ENCODE data around the gene HSPBAP1. TPM values are rescaled to one million over a fixed set of nuclear protein-coding genes. Genes with fewer than 3 reads are reported as not detected.

The HSPBAP1 gene
- total RNA-seq, 2 donors from 2014 or later = 8.2 to 11.9 TPM

GRCh38 chr3:122824465-122825381 lies 31.1 kb upstream of the HSPBAP1 start:
- no peak overlapping the region for H3K4me3 ChIP-seq
- peaks cover 11% of the 10 kb centered on the region for H3K36me3 ChIP-seq
- TF ChIP-seq, protein P1, sequence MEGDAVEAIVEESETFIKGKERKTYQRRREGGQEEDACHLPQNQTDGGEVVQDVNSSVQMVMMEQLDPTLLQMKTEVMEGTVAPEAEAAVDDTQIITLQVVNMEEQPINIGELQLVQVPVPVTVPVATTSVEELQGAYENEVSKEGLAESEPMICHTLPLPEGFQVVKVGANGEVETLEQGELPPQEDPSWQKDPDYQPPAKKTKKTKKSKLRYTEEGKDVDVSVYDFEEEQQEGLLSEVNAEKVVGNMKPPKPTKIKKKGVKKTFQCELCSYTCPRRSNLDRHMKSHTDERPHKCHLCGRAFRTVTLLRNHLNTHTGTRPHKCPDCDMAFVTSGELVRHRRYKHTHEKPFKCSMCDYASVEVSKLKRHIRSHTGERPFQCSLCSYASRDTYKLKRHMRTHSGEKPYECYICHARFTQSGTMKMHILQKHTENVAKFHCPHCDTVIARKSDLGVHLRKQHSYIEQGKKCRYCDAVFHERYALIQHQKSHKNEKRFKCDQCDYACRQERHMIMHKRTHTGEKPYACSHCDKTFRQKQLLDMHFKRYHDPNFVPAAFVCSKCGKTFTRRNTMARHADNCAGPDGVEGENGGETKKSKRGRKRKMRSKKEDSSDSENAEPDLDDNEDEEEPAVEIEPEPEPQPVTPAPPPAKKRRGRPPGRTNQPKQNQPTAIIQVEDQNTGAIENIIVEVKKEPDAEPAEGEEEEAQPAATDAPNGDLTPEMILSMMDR (IDR thresholded peaks at IDR 0.05) = no peak
- no peaks in the 10 kb centered on the region for H3K27me3 ChIP-seq (replicated peaks; ENCODE audit: insufficient read depth)
- no peak overlapping the region for H3K27ac ChIP-seq
- DNase-seq (ENCODE audit: low spot score) = no peak
- no peak for ATAC-seq (ENCODE audit: insufficient number of reproducible peaks, low FRiP score, low read depth)
- H3K4me1 ChIP-seq (ENCODE audit: control insufficient read depth in 1 of 2, low read depth in 2 of 2) = no peaks in the 10 kb centered on the region
- H3K9me3 ChIP-seq = no peaks in the 10 kb centered on the region

- DNase-seq (ENCODE audit: low spot score) (no peak), ATAC-seq (ENCODE audit: insufficient number of reproducible peaks, low FRiP score, low read depth) (no peak)
- no peaks in the 10 kb centered on the region for H3K27me3 ChIP-seq (replicated peaks; ENCODE audit: insufficient read depth)
- H3K27ac ChIP-seq = no peak overlapping the region
- H3K36me3 ChIP-seq = peaks cover 11% of the 10 kb centered on the region
- no peaks in the 10 kb centered on the region for H3K4me1 ChIP-seq (ENCODE audit: control insufficient read depth in 1 of 2, low read depth in 2 of 2)
- H3K4me3 ChIP-seq = no peak overlapping the region
- TF ChIP-seq, protein P1 (IDR thresholded peaks at IDR 0.05) = no peak
- no peaks in the 10 kb centered on the region for H3K9me3 ChIP-seq
These were observed 23.0 kb upstream of the HSPBAP1 start for GRCh38 chr3:122816587-122816986.

GRCh38 chr3:122810734-122811133 lies 17.1 kb upstream of the HSPBAP1 start:
- H3K27ac ChIP-seq = no peak overlapping the region
- no peak for ATAC-seq (ENCODE audit: insufficient number of reproducible peaks, low FRiP score, low read depth)
- H3K9me3 ChIP-seq = no peaks in the 10 kb centered on the region
- H3K4me3 ChIP-seq = no peak overlapping the region
- peaks cover 11% of the 10 kb centered on the region for H3K36me3 ChIP-seq
- no peaks in the 10 kb centered on the region for H3K4me1 ChIP-seq (ENCODE audit: control insufficient read depth in 1 of 2, low read depth in 2 of 2)
- no peaks in the 10 kb centered on the region for H3K27me3 ChIP-seq (replicated peaks; ENCODE audit: insufficient read depth)
- DNase-seq (ENCODE audit: low spot score) = no peak
- TF ChIP-seq, protein P1 (IDR thresholded peaks at IDR 0.05) = no peak

DNA sequence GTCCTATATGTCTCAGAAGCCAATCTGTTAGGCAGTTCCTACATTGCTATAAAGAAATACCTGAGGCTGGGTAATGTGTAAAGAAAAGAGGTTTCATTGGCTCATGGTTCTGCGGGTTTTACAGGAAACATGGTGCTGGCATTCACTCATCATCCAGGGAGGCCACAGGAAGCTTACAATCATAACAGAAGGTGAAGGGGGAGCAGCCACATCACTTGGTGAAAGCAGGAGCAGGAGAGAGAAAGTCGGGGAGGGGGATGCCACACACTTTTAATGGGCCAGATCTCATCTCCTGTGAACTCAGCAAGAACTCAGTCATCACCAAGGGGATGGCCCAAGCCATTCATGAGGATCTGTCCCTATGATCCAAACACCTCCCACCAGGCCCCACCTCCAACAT lies 10.3 kb upstream of the HSPBAP1 start:
- ATAC-seq (ENCODE audit: insufficient number of reproducible peaks, low FRiP score, low read depth) = no peak
- DNase-seq (ENCODE audit: low spot score) = no peak
- TF ChIP-seq, protein P1 (IDR thresholded peaks at IDR 0.05) = no peak
- Histone ChIP-seq H3K4me1 (ENCODE audit: control insufficient read depth in 1 of 2, low read depth in 2 of 2) (peaks cover 0 to 5% of the 10 kb centered on the region in 2 donors), H3K27me3 (replicated peaks; ENCODE audit: insufficient read depth) (no peaks in the 10 kb centered on the region), H3K9me3 (no peaks in the 10 kb centered on the region), H3K4me3 (no peak overlapping the region), H3K36me3 (peaks cover 7% of the 10 kb centered on the region), H3K27ac (no peak overlapping the region)

GRCh38 chr3:122802323-122802722 lies 8.7 kb upstream of the HSPBAP1 start:
- Histone ChIP-seq H3K4me3 (no peak overlapping the region), H3K27me3 (replicated peaks; ENCODE audit: insufficient read depth) (no peaks in the 10 kb centered on the region), H3K4me1 (ENCODE audit: control insufficient read depth in 1 of 2, low read depth in 2 of 2) (peaks cover 0 to 5% of the 10 kb centered on the region in 2 donors), H3K27ac (no peak overlapping the region), H3K36me3 (no peaks in the 10 kb centered on the region), H3K9me3 (no peaks in the 10 kb centered on the region)
- ATAC-seq (ENCODE audit: insufficient number of reproducible peaks, low FRiP score, low read depth) (no peak), DNase-seq (ENCODE audit: low spot score) (no peak)
- TF ChIP-seq, protein P1 (IDR thresholded peaks at IDR 0.05) = no peak
